Bronchial epithelial cell (primary cell): ENCODE data around the gene SAMD15. TPM values are rescaled to one million over a fixed set of nuclear protein-coding genes. Genes with fewer than 3 reads are reported as not detected.

Experiments
- DNase-seq: peaks from one replicate; pipeline ENCODE4 v3.0.0-alpha.2; 2010; ENCODE audit warnings: low read depth
- FAIRE-seq: peaks from 2 replicates; lab custom pipeline; 2011; peaks lifted over from hg19 to GRCh38; lab: Jason Lieb, UNC
- H3K27me3 ChIP-seq: 2 replicates; pipeline ENCODE4 v1.5.1; 2011; ENCODE audit warnings: low read length; ENCODE audit not compliant: control insufficient read depth, insufficient read depth
- H3K36me3 ChIP-seq: 2 replicates; pipeline ENCODE4 v1.5.1; 2011; ENCODE audit warnings: low read length; ENCODE audit not compliant: control insufficient read depth, insufficient read depth
- H3K4me3 ChIP-seq: 2 replicates; pipeline ENCODE4 v1.5.1; 2011; ENCODE audit warnings: mild to moderate bottlenecking, low read depth, low read length, control low read depth
- total RNA-seq: library from RNA; depleted of rRNA; stranded (reverse); fragments of >200 nt; gene quantifications from 2 replicates; pipeline ENCODE4 v1.2.1, GENCODE V29; 2014
- TF ChIP-seq, protein P1 (sequence below): IDR thresholded peaks from 2 replicates; pipeline ENCODE4 v1.5.1; 2011; ENCODE audit warnings: mild to moderate bottlenecking, moderate library complexity, low read length, control low read depth, inconsistent platforms; ENCODE audit not compliant: insufficient read depth, severe bottlenecking

SAMD15 gene
- total RNA-seq, 1 donor from 2014 or later = under 0.01 TPM

DNA sequence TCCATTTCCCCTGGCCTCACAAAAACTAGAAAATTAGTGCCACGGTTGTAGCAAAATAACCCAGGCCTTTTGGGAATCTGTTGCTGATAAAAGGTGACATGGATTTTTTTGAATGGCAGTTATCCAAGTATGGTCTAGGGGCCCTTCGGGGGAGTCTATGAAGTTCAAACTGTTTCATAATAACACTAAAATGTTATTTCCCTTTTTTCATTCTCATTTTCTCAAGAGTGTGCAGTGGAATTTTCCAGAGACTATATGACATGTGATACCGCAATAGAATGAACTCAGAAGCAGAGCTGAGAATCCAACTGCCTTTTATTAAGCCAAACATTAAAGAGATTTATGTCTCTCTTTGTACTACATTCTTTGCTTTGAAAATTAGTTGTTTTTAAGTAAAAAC is 29.4 kb upstream of the SAMD15 start:
- Histone ChIP-seq H3K4me3 (no peak overlapping the region), H3K36me3 (no peaks in the 10 kb centered on the region), H3K27me3 (no peaks in the 10 kb centered on the region)
- FAIRE-seq (no peak), DNase-seq (no peak)
- TF ChIP-seq, protein P1, sequence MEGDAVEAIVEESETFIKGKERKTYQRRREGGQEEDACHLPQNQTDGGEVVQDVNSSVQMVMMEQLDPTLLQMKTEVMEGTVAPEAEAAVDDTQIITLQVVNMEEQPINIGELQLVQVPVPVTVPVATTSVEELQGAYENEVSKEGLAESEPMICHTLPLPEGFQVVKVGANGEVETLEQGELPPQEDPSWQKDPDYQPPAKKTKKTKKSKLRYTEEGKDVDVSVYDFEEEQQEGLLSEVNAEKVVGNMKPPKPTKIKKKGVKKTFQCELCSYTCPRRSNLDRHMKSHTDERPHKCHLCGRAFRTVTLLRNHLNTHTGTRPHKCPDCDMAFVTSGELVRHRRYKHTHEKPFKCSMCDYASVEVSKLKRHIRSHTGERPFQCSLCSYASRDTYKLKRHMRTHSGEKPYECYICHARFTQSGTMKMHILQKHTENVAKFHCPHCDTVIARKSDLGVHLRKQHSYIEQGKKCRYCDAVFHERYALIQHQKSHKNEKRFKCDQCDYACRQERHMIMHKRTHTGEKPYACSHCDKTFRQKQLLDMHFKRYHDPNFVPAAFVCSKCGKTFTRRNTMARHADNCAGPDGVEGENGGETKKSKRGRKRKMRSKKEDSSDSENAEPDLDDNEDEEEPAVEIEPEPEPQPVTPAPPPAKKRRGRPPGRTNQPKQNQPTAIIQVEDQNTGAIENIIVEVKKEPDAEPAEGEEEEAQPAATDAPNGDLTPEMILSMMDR = no peak

DNA sequence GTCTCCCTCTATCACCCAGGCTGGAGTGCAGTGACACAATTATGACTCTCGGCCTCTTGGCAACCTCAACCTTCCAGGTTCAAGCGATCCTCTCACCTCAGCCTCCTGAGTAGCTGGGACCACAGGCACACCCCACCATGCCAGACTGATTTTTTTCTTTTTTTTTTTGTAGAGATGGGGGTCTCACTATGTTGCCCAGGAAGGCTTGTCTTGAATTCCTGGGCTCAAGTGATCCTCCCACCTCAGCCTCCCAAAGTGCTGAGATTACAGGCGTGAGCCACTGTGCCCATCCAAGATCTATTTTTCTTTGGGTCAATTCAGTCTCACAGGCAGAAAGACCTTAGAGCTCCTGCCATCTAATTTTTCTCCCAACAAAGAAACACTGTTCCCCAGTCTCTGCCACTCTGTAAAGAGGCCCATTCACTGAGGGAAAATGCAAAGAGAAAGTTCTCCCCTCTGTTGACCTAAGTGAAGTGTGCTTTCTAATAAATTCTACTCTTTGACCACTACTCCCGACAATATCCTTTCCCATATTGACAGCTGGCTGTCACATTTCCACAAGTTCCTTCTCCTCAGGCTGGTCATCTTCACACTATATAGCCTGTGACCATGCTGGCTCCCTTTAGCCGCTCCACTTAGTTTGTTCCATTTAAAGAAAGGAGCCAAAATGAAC is 23.6 kb upstream of the SAMD15 start:
- DNase-seq (no peak), FAIRE-seq (no peak)
- Histone ChIP-seq H3K4me3 (no peak overlapping the region), H3K27me3 (no peaks in the 10 kb centered on the region), H3K36me3 (no peaks in the 10 kb centered on the region)
- TF ChIP-seq, protein P1 = no peak

DNA sequence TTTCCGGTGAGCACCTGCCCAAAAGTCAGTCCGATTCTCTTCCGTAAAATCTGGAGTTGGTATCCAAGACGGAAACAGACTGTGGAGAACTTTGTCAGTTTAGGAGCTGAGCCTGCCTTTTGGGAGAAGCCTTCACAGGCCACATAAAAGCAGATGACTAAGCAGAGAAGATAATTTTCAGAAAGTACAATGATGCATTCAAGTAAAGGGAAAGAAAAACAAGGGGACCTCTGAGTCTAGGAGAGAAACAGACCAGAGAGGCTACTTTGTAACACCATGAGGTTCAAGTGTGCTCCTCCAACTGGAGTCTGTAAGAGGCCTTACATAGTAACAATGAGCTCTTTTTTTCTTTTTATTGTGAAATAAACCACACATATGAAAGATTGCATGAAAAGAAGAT is 21.4 kb upstream of the SAMD15 start:
- no peak for DNase-seq

DNA sequence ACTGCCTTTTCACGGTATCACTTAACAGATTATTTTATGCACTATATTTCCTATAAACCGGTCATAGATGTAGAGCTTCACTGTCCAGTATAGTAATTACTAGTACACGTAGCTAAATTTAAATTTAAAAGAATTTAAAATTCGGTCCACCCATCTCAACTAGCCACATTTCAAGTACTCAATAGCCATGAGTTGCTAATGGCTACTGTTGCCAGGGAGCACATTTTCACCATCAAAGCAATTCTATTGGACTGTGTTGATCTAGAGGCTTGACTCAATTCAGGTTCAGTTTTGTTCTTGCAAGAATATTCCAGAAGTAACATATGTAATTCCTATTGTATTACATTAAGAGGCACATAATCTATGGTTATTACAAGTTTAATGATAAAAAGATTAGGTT is 20.3 kb upstream of the SAMD15 start:
- Histone ChIP-seq H3K27me3 (no peaks in the 10 kb centered on the region), H3K36me3 (no peaks in the 10 kb centered on the region), H3K4me3 (no peak overlapping the region)
- TF ChIP-seq, protein P1 = no peak
- no peak for DNase-seq
- FAIRE-seq = no peak

More for the DNA sequence above, 21.4 kb upstream of the SAMD15 start:
- no peaks in the 10 kb centered on the region for H3K27me3 ChIP-seq
- TF ChIP-seq, protein P1 = no peak
- no peak for FAIRE-seq
- no peak overlapping the region for H3K4me3 ChIP-seq
- no peaks in the 10 kb centered on the region for H3K36me3 ChIP-seq

DNA sequence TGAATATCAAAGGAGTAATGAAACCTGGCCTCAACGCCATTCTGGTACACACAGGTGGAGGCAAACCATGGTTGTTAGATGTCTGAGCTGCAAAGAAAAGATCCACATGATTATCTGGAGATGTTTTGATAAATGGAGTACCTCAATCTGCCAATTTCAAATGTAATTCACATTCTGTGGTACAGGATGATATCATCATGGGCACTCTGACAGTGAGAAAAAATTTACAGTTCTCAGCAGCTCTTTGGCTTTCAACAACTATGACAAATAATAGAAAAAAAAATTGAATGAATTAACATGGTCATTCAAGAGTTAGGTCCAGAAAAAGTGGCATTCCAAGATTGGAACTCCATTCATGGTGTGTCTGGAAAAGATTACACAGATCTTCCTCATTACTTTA is 17.6 kb upstream of the SAMD15 start:
- H3K27me3 ChIP-seq = no peaks in the 10 kb centered on the region
- DNase-seq (no peak), FAIRE-seq (no peak)
- no peaks in the 10 kb centered on the region for H3K36me3 ChIP-seq
- TF ChIP-seq, protein P1 = no peak
- no peak overlapping the region for H3K4me3 ChIP-seq

DNA sequence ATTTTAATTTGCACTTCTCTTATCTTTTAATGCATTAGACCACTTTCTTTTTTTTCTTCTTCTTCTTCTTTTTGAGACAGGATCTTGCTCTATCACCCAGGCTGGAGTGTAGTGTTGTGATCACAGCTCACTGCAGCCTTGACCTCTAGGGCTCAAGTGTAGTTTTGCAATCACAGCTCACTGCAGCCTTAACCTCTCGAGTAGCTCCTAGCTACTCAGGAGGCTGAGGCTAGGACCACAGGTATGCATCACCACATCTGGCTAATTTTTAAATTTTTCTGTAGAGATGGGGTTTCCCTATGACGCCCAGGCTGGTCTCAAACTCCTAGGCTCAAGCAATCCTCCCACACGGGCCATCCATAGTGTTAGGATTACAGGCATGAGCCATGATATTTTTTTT is 13.0 kb upstream of the SAMD15 start:
- no peaks in the 10 kb centered on the region for H3K27me3 ChIP-seq
- TF ChIP-seq, protein P1 = no peak
- DNase-seq (no peak), FAIRE-seq (no peak)
- H3K36me3 ChIP-seq = no peaks in the 10 kb centered on the region
- no peak overlapping the region for H3K4me3 ChIP-seq
